Trophoblast cell (in vitro differentiated cells and primary cell): ENCODE measurements around the gene TCF7L1.

Experiments
- DNase-seq, 2 donors: peaks; one replicate each; pipeline ENCODE4 v3.0.0-alpha.2; 2016
- H2AFZ ChIP-seq: 2 replicates; pipeline ENCODE4 v1.6.1; 2013; ENCODE audit warnings: low read length, moderate library complexity, mild to moderate bottlenecking; ENCODE audit not compliant: insufficient read depth, poor library complexity
- H2AK5ac ChIP-seq: 2 replicates; pipeline ENCODE4 v1.6.1; 2013; ENCODE audit warnings: mild to moderate bottlenecking, low read length
- H2BK120ac ChIP-seq: 2 replicates; pipeline ENCODE4 v1.6.1; 2013; ENCODE audit warnings: low read length, mild to moderate bottlenecking, moderate library complexity; ENCODE audit not compliant: insufficient read depth, poor library complexity
- H2BK12ac ChIP-seq: 2 replicates; pipeline ENCODE4 v1.6.1; 2013; ENCODE audit warnings: mild to moderate bottlenecking, low read length, moderate library complexity
- H2BK5ac ChIP-seq: 2 replicates; pipeline ENCODE4 v1.6.1; 2013; ENCODE audit warnings: low read length, low read depth, moderate library complexity, mild to moderate bottlenecking; ENCODE audit not compliant: poor library complexity
- H3K14ac ChIP-seq: 2 replicates; pipeline ENCODE4 v1.6.1; 2013; ENCODE audit warnings: mild to moderate bottlenecking, low read length
- H3K18ac ChIP-seq: 2 replicates; pipeline ENCODE4 v1.6.1; 2013; ENCODE audit warnings: mild to moderate bottlenecking, low read length
- H3K23ac ChIP-seq: 2 replicates; pipeline ENCODE4 v1.6.1; 2013; ENCODE audit warnings: low read length
- H3K27ac ChIP-seq: 2 replicates; pipeline ENCODE4 v1.5.1; 2013; ENCODE audit warnings: low read depth, mild to moderate bottlenecking, inconsistent platforms, low read length, moderate library complexity
- H3K27me3 ChIP-seq: 2 replicates; pipeline ENCODE4 v1.6.1; 2013; ENCODE audit warnings: inconsistent platforms, mild to moderate bottlenecking, low read length, moderate library complexity; ENCODE audit not compliant: insufficient read depth
- H3K36me3 ChIP-seq, 2 experiments: 1 replicate in 1 of 2; 2 replicates in 1 of 2; pipeline ENCODE4 v1.6.1; 2013; ENCODE audit warnings: low read length in 2 of 2, mild to moderate bottlenecking in 2 of 2, moderate library complexity in 1 of 2; ENCODE audit not compliant: insufficient read depth in 2 of 2, control insufficient read depth in 1 of 2
- H3K4ac ChIP-seq: 2 replicates; pipeline ENCODE4 v1.6.1; 2013; ENCODE audit warnings: low read depth, mild to moderate bottlenecking, low read length, moderate library complexity
- H3K4me1 ChIP-seq, 2 experiments: 1 replicate in 1 of 2; 2 replicates in 1 of 2; pipeline ENCODE4 v1.6.1; 2013; ENCODE audit warnings: low read length in 2 of 2, mild to moderate bottlenecking in 2 of 2, moderate library complexity in 1 of 2; ENCODE audit not compliant: insufficient read depth in 2 of 2, control insufficient read depth in 1 of 2
- H3K4me2 ChIP-seq: 2 replicates; pipeline ENCODE4 v1.6.1; 2013; ENCODE audit warnings: inconsistent platforms, mild to moderate bottlenecking, low read length, moderate library complexity
- H3K4me3 ChIP-seq: 2 replicates; pipeline ENCODE4 v1.5.1; 2013; ENCODE audit warnings: mild to moderate bottlenecking, low read depth, low read length, inconsistent platforms
- H3K79me1 ChIP-seq: one replicate; pipeline ENCODE4 v1.6.1; 2013; ENCODE audit warnings: low read length
- H3K79me2 ChIP-seq: 2 replicates; pipeline ENCODE4 v1.6.1; 2013; ENCODE audit warnings: low read length, mild to moderate bottlenecking; ENCODE audit not compliant: control insufficient read depth, insufficient read depth, poor library complexity
- H3K9ac ChIP-seq: 2 replicates; pipeline ENCODE4 v1.6.1; 2013; ENCODE audit warnings: mild to moderate bottlenecking, low read length
- H3K9me3 ChIP-seq: 2 replicates; pipeline ENCODE4 v1.6.1; 2013; ENCODE audit warnings: low read depth, mild to moderate bottlenecking, control low read depth, inconsistent platforms, low read length; ENCODE audit not compliant: insufficient read depth
- H4K12ac ChIP-seq: 2 replicates; pipeline ENCODE4 v1.6.1; 2013; ENCODE audit warnings: low read depth, mild to moderate bottlenecking, low read length, moderate library complexity
- H4K8ac ChIP-seq: 2 replicates; pipeline ENCODE4 v1.6.1; 2013; ENCODE audit warnings: low read depth, mild to moderate bottlenecking, low read length, moderate library complexity
- H4K91ac ChIP-seq: one replicate; pipeline ENCODE4 v1.6.1; 2013; ENCODE audit warnings: low read depth, mild to moderate bottlenecking, low read length, moderate library complexity
- WGBS: extraction: QIAGEN DNeasy Blood & Tissue Kit; methylation state at CpG from one replicate; pipeline ENCODE4 v1.1.7; 2013; ENCODE audit warnings: missing lambda C conversion rate; ENCODE audit not compliant: insufficient read length, insufficient coverage; ENCODE audit errors: extremely low coverage; 5-methylcytosine and 5-hydroxymethylcytosine counted together

Gene TCF7L1

GRCh38 chr2:85166021-85166420, 32.8 kb downstream of the TCF7L1 start:
- no peaks in the 10 kb centered on the region for H3K79me1 ChIP-seq
- no peak overlapping the region for H3K9ac ChIP-seq
- no peak overlapping the region for H2AK5ac ChIP-seq
- WGBS: no CpG with 5 or more reads among the region's 1 CpG
- no peak overlapping the region for H3K18ac ChIP-seq
- no peaks in the 10 kb centered on the region for H3K27me3 ChIP-seq
- no peak overlapping the region for H3K4ac ChIP-seq
- no peak overlapping the region for H2AFZ ChIP-seq
- no peak overlapping the region for H3K27ac ChIP-seq
- no peak overlapping the region for H3K4me2 ChIP-seq
- H3K4me1 ChIP-seq: peaks cover 0 to 8% of the 10 kb centered on the region in 2 experiments
- H4K12ac ChIP-seq: no peak overlapping the region
- no peak overlapping the region for H2BK12ac ChIP-seq
- H3K79me2 ChIP-seq: no peaks in the 10 kb centered on the region
- H3K23ac ChIP-seq: no peak overlapping the region
- H2BK120ac ChIP-seq: no peak overlapping the region
- no peak overlapping the region for H4K91ac ChIP-seq
- no peaks in the 10 kb centered on the region for H3K36me3 ChIP-seq
- peak; percentile 20 to 50 for DNase-seq
- H3K4me3 ChIP-seq: no peak overlapping the region
- H3K14ac ChIP-seq: no peak overlapping the region
- H2BK5ac ChIP-seq: no peak overlapping the region
- no peaks in the 10 kb centered on the region for H3K9me3 ChIP-seq
- no peak overlapping the region for H4K8ac ChIP-seq

- no peak overlapping the region for H2BK120ac ChIP-seq
- no peak overlapping the region for H3K4ac ChIP-seq
Measured at GRCh38 chr2:85167479-85167878, 34.3 kb downstream of the TCF7L1 start.

DNA sequence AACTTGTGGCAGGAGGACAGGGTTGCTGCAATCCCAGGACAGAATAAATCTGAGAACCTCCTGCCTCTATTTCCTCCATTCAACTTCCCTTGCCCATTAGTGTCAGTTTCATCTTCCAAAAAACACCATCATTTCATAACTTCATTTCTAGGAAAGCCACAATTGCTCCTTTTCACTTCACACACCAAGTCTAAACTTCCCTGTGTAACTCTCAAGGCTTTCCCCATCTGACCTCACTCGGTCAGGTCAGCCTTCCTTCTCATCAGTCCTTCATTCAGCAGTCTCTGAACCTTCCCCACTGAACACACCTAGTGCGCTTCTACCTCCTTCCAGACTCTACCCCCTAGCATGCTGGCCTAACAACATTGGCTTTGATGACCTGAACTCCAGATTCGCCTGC, 35.8 kb downstream of the TCF7L1 start:
- no peak overlapping the region for H3K4me3 ChIP-seq
- H3K36me3 ChIP-seq: peaks cover 0 to 3% of the 10 kb centered on the region in 2 experiments
- no peaks in the 10 kb centered on the region for H3K27me3 ChIP-seq
- DNase-seq: no peak
- no peak overlapping the region for H3K23ac ChIP-seq
- no peak overlapping the region for H4K12ac ChIP-seq
- no peak overlapping the region for H4K8ac ChIP-seq
- H2AK5ac ChIP-seq: no peak overlapping the region
- H2BK5ac ChIP-seq: no peak overlapping the region
- no peak overlapping the region for H2AFZ ChIP-seq
- no peak overlapping the region for H3K9ac ChIP-seq
- no peak overlapping the region for H3K4me2 ChIP-seq
- no peaks in the 10 kb centered on the region for H3K79me1 ChIP-seq
- no peak overlapping the region for H4K91ac ChIP-seq
- H2BK12ac ChIP-seq: no peak overlapping the region
- no peak overlapping the region for H3K27ac ChIP-seq
- no peaks in the 10 kb centered on the region for H3K79me2 ChIP-seq
- H3K14ac ChIP-seq: no peak overlapping the region
- peaks cover 0 to 8% of the 10 kb centered on the region in 2 experiments for H3K4me1 ChIP-seq
- no peak overlapping the region for H3K4ac ChIP-seq
- H2BK120ac ChIP-seq: no peak overlapping the region
- H3K18ac ChIP-seq: no peak overlapping the region
- H3K9me3 ChIP-seq: no peaks in the 10 kb centered on the region
- WGBS: no CpG with 5 or more reads among the region's 3 CpGs

More at GRCh38 chr2:85167479-85167878, 34.3 kb downstream of the TCF7L1 start:
- Histone ChIP-seq H2BK5ac (no peak overlapping the region), H3K4me3 (no peak overlapping the region), H4K8ac (no peak overlapping the region), H3K4me2 (no peak overlapping the region), H3K23ac (no peak overlapping the region), H2AK5ac (no peak overlapping the region), H2BK12ac (no peak overlapping the region), H3K14ac (no peak overlapping the region), H3K79me2 (no peaks in the 10 kb centered on the region), H3K27me3 (no peaks in the 10 kb centered on the region), H3K27ac (no peak overlapping the region), H4K91ac (no peak overlapping the region), H3K18ac (no peak overlapping the region), H3K79me1 (no peaks in the 10 kb centered on the region), H3K36me3 (peaks cover 0 to 3% of the 10 kb centered on the region in 2 experiments), H3K9ac (no peak overlapping the region), H2AFZ (no peak overlapping the region), H3K9me3 (no peaks in the 10 kb centered on the region), H4K12ac (no peak overlapping the region), H3K4me1 (peaks cover 0 to 8% of the 10 kb centered on the region in 2 experiments)
- WGBS: no CpG with 5 or more reads among the region's 10 CpGs
- DNase-seq: no peak

DNA sequence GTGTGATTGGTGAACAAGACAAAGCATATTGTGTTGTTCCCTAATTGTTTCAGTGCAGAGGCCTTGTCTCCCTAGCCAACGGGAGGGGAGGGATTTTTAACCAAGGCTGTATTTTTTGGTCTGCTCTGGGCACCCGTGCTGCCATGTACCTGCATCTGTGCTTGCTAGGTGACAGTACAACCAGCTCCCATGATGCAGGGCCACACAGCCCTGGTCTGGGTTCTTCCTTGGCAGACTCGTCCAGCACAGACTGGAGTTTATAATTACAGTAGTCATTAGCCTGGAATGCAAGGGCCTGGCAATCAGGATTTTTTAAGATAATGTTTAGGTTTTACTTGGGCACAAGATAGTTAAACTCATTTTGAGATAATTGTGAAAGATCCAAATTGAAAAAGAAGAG, 36.4 kb downstream of the TCF7L1 start:
- Histone ChIP-seq H3K36me3 (peaks cover 0 to 3% of the 10 kb centered on the region in 2 experiments), H3K23ac (no peak overlapping the region), H3K27ac (no peak overlapping the region), H4K8ac (no peak overlapping the region), H2AFZ (no peak overlapping the region), H2AK5ac (no peak overlapping the region), H3K4me1 (peaks cover 0 to 8% of the 10 kb centered on the region in 2 experiments), H2BK12ac (no peak overlapping the region), H2BK5ac (no peak overlapping the region), H3K4me2 (no peak overlapping the region), H3K79me2 (no peaks in the 10 kb centered on the region), H4K91ac (no peak overlapping the region), H3K9ac (no peak overlapping the region), H3K4ac (no peak overlapping the region), H3K27me3 (no peaks in the 10 kb centered on the region), H3K14ac (no peak overlapping the region), H3K79me1 (no peaks in the 10 kb centered on the region), H3K9me3 (no peaks in the 10 kb centered on the region), H2BK120ac (no peak overlapping the region), H4K12ac (no peak overlapping the region), H3K18ac (no peak overlapping the region), H3K4me3 (no peak overlapping the region)
- no peak for DNase-seq
- no CpG with 5 or more reads among the region's 3 CpGs for WGBS
